Measurements from ENCODE around the gene AK1. TPM values are rescaled to one million over a fixed set of nuclear protein-coding genes. Genes with fewer than 3 reads are reported as not detected.
A peak's percentile ranks its signal among the peaks of the same experiment; 100 is the strongest.

AK1 gene
- total RNA-seq, 1 donor from 2014 or later: 56.4 TPM

DNA sequence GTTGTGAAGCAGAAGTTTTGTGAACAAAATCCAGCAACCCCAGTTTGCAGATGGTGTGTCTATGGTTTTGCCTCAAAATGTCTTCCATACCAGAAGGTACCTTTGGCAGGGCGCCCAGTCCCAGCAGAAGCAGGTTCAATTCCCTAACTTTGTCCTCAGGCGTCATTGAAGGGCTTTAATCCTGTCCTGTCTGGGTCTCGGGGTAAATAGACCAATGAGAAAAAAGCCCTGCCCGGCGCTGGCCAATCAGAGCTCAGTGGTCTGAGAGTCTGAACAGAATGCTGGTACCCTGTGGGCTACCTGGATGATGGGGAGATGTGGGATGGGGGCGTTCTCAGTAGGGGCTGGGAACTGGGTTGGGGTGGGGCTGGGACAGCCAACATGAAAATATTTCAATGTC lies 45.6 kb upstream of the AK1 start:
- TF ChIP-seq, protein P1, sequence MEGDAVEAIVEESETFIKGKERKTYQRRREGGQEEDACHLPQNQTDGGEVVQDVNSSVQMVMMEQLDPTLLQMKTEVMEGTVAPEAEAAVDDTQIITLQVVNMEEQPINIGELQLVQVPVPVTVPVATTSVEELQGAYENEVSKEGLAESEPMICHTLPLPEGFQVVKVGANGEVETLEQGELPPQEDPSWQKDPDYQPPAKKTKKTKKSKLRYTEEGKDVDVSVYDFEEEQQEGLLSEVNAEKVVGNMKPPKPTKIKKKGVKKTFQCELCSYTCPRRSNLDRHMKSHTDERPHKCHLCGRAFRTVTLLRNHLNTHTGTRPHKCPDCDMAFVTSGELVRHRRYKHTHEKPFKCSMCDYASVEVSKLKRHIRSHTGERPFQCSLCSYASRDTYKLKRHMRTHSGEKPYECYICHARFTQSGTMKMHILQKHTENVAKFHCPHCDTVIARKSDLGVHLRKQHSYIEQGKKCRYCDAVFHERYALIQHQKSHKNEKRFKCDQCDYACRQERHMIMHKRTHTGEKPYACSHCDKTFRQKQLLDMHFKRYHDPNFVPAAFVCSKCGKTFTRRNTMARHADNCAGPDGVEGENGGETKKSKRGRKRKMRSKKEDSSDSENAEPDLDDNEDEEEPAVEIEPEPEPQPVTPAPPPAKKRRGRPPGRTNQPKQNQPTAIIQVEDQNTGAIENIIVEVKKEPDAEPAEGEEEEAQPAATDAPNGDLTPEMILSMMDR (IDR thresholded peaks at IDR 0.05; ENCODE audit: insufficient read depth, low read length, poor library complexity, severe bottlenecking): no peak
- no peak for DNase-seq (ENCODE audit: low read depth)
- peaks cover 11% of the 10 kb centered on the region for H3K27me3 ChIP-seq (ENCODE audit: control insufficient read depth, insufficient read depth, low read length)
- H3K36me3 ChIP-seq (ENCODE audit: control insufficient read depth, insufficient read depth, low read length): no peaks in the 10 kb centered on the region
- H3K4me3 ChIP-seq (ENCODE audit: low read depth, low read length): no peak overlapping the region

DNA sequence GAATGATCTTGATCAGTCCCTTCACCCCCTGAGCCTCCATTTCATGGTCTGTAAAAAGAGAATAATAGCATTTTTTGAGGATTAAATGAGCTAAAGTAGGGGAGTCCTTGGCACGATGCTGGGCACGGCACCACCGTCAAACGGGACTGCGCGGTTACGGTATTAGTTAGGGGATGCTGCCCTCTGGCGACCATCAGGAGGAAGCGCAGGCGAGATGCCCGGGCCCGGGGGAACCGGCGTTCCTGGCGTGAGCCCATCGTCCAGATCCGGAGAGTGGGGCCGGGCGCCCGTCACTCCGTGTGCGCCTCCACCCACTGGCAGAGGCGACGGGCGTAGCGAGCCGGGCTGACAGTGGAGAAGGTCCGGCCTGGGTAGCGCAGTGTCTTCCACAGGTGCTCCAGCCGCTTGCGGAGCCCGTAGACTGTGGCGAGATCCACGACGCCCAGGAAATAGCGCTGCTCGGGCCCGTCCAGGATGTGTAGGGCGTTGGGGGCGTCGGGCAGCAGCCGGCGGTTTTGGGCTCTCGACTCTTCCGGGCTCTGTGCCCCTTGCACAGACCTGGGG lies 44.2 kb upstream of the AK1 start:
- TF ChIP-seq, protein P1 (IDR thresholded peaks at IDR 0.05; ENCODE audit: insufficient read depth, low read length, poor library complexity, severe bottlenecking): peak; percentile 90
- Histone ChIP-seq H3K27me3 (ENCODE audit: control insufficient read depth, insufficient read depth, low read length) (peaks cover 3% of the 10 kb centered on the region), H3K36me3 (ENCODE audit: control insufficient read depth, insufficient read depth, low read length) (no peaks in the 10 kb centered on the region), H3K4me3 (ENCODE audit: low read depth, low read length) (no peak overlapping the region)
- DNase-seq (ENCODE audit: low read depth): no peak

DNA sequence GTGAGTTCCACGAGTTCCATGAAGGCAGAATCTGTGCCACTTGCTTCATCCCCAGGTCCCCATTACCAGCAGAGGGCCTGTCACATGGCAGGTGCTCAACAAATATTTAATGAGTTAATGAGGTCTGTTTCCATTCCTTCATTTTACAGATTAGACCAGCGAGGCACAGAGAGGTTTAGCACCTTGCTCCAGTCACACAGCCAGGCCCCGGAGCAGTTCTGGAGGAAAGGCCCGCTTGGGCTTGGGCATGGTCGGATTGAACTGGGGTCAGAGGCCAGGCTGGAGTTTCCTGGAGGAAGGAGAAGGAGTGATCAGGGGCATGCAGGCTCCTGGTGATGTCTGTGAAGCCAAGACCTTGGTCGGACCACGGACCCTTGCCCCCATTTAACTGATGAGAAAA lies 43.3 kb upstream of the AK1 start:
- Histone ChIP-seq H3K4me3 (ENCODE audit: low read depth, low read length) (no peak overlapping the region), H3K36me3 (ENCODE audit: control insufficient read depth, insufficient read depth, low read length) (no peaks in the 10 kb centered on the region), H3K27me3 (ENCODE audit: control insufficient read depth, insufficient read depth, low read length) (peaks cover 3% of the 10 kb centered on the region)
- TF ChIP-seq, protein P1 (IDR thresholded peaks at IDR 0.05; ENCODE audit: insufficient read depth, low read length, poor library complexity, severe bottlenecking): no peak
- DNase-seq (ENCODE audit: low read depth): no peak

DNA sequence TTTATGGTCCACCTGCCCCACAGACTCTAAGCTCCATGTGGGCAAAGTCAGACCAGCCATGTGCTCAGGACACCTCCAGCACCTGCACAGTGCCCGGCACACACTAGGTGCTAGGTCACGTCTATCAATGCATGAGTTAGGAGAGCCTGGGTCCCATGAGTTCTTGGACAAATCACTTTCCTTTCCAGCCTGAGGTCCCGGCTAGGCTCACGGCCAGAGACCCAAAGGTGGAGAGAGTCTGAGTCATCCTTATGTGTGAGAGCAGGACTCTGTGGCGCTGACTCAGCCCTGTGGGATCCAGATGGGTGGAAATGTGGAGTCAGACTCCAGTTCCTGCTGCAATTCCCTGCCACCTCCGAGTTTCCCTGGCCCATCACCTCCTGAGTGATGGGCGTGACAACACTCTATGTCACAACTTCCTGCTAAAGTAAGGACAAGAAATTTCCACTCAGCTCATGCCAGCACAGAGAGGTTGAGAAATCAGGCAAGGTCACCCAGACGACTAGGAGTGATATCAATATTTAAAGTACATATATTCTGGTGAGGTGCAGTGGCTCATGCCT lies 41.9 kb upstream of the AK1 start:
- Histone ChIP-seq H3K4me3 (ENCODE audit: low read depth, low read length) (no peak overlapping the region), H3K27me3 (ENCODE audit: control insufficient read depth, insufficient read depth, low read length) (peaks cover 3% of the 10 kb centered on the region), H3K36me3 (ENCODE audit: control insufficient read depth, insufficient read depth, low read length) (no peaks in the 10 kb centered on the region)
- DNase-seq (ENCODE audit: low read depth): peak; percentile 100
- TF ChIP-seq, protein P1 (IDR thresholded peaks at IDR 0.05; ENCODE audit: insufficient read depth, low read length, poor library complexity, severe bottlenecking): no peak

DNA sequence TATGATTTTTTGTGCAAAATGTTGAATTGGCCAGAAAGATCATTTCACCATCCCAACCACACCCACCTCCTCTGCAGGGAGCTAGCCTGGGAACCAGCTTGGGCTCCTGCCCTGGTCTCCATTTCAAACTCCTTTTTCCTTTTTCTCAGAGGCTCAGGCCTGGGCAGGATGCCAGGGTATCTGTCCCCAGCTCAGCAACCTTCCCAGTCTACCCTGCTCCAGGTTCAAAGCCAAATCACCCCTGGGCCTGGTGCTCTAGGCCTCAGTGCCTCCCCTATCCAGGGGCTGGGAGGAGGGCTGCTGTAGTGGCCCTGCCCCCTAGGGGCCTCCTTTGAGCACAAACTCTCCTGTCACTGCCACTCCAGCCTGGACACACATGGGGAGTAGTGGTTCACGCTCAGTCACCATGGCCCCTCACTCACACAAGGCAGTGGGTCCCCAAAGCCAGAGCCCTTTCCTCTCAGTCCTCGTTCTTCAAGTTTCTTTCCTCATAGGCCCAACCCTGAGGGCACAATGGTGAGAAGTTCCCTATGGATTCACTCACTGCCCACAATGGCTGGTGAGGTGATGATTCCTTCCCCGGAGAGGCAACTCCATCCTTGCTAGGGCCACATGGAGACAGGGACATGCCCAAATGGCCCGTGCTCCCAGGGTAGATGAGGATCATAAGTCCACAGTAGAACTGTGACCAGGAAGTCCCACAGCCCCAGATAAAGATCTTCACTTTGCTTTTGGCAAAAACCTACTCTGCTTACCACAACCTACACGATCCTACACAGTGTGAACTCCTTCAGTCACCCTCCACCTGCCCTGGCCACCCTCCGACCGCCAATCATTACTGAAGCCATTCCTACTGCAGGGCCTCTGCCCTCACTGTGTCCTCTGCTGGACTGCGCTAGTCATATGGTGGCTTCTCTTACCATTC lies 41.0 kb upstream of the AK1 start:
- no peak for DNase-seq (ENCODE audit: low read depth)
- TF ChIP-seq, protein P1 (IDR thresholded peaks at IDR 0.05; ENCODE audit: insufficient read depth, low read length, poor library complexity, severe bottlenecking): no peak
- no peak overlapping the region for H3K4me3 ChIP-seq (ENCODE audit: low read depth, low read length)
- no peaks in the 10 kb centered on the region for H3K36me3 ChIP-seq (ENCODE audit: control insufficient read depth, insufficient read depth, low read length)
- peaks cover 3% of the 10 kb centered on the region for H3K27me3 ChIP-seq (ENCODE audit: control insufficient read depth, insufficient read depth, low read length)

Data from kidney epithelial cell (primary cell).